HG03565 (cell line): Measurements from ENCODE around the gene FAT1.

Source experiments
- ATAC-seq: cut with Tn5 transposase; IDR thresholded peaks from one replicate; pipeline ENCODE4 v1.9.1; 2021; ENCODE audit warnings: mild to moderate bottlenecking, moderate library complexity; ENCODE audit not compliant: unreplicated experiment

Gene FAT1

GRCh38 chr4:186700746-186701145 is 22.9 kb downstream of the FAT1 start:
- ATAC-seq, result no peak

GRCh38 chr4:186699881-186700397 is 23.7 kb downstream of the FAT1 start:
- ATAC-seq, result no peak

- no peak for ATAC-seq
Observed at GRCh38 chr4:186699298-186699697, 24.4 kb downstream of the FAT1 start.

GRCh38 chr4:186698525-186698924 is 25.1 kb downstream of the FAT1 start:
- ATAC-seq, result no peak

GRCh38 chr4:186698028-186698427 is 25.6 kb downstream of the FAT1 start:
- ATAC-seq, result no peak

- ATAC-seq, result no peak
Observed at GRCh38 chr4:186695392-186695791, 28.3 kb downstream of the FAT1 start.

- no peak for ATAC-seq
Observed at GRCh38 chr4:186693894-186694293, 29.8 kb downstream of the FAT1 start.

GRCh38 chr4:186693159-186693815 is 30.4 kb downstream of the FAT1 start:
- no peak for ATAC-seq

- no peak for ATAC-seq
Observed at GRCh38 chr4:186691396-186691795, 32.3 kb downstream of the FAT1 start.

- ATAC-seq, result no peak
Observed at GRCh38 chr4:186689476-186689875, 34.2 kb downstream of the FAT1 start.

- ATAC-seq, result no peak
Observed at GRCh38 chr4:186688150-186688943, 35.3 kb downstream of the FAT1 start.

GRCh38 chr4:186687265-186687664 is 36.4 kb downstream of the FAT1 start:
- ATAC-seq, result no peak

- ATAC-seq, result no peak
Observed at GRCh38 chr4:186685767-186686183, 37.9 kb downstream of the FAT1 start.

GRCh38 chr4:186684889-186685309 is 38.8 kb downstream of the FAT1 start:
- no peak for ATAC-seq

- no peak for ATAC-seq
Observed at GRCh38 chr4:186684220-186684619, 39.4 kb downstream of the FAT1 start.

GRCh38 chr4:186680641-186681040 is 43.0 kb downstream of the FAT1 start:
- no peak for ATAC-seq

GRCh38 chr4:186676531-186677161 is 47.0 kb downstream of the FAT1 start:
- ATAC-seq, result no peak

GRCh38 chr4:186669735-186670134 is 53.9 kb downstream of the FAT1 start:
- ATAC-seq, result no peak

GRCh38 chr4:186669159-186669731 is 54.4 kb downstream of the FAT1 start:
- no peak for ATAC-seq

GRCh38 chr4:186666750-186667149 is 56.9 kb downstream of the FAT1 start:
- no peak for ATAC-seq

GRCh38 chr4:186666252-186666651 is 57.4 kb downstream of the FAT1 start:
- ATAC-seq, result no peak
